DMS114 treated with DMSO at 0.1 percent for 48 hours (cell line): ENCODE results near the gene IWS1.

Experiments used
- DNase-seq: peaks from one replicate; lab custom pipeline; 2025; ENCODE audit not compliant: unreplicated experiment; lab: John Stamatoyannopoulos, UW

Gene IWS1

GRCh38 chr2:127504552-127505430, 21.5 kb downstream of the IWS1 start:
- no peak for DNase-seq

- no peak for DNase-seq
Measured at GRCh38 chr2:127503491-127503890, 22.8 kb downstream of the IWS1 start.

DNA sequence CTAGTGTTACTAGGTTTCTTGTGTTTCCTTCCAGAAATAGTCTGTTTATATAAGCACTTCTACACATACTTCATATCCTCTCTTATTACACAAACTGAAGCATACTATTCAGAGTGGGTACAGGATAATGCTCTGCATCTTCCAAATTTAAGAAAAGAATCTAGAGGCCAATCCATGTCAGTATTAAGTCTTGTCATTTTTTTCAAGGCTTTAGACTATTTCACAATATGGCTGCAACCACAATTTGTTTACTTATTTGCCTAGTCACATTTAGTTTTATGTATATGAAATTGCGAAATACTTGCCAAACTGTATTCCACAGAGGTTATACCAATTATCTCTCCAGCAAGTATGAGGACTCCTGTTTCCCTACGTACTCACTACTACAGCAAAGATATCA, 27.9 kb downstream of the IWS1 start:
- DNase-seq = no peak

DNA sequence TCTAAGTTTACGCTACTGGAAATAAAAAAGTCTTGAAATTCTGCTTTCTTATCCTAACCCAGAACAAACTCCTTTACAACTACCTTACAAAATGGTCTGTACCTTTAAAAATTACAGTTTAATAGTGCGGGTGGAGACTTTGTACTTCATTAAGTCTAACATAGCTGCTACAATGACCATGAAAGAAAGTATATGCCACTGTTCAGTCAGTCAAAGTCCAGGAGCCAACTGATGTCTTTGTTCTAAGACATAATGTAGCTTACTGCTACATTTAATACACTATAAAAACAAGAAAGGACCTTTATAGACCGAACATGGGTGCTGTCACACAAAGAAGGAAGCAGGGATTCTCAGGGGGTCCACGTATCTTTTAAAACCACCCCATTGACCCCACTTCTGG, 36.0 kb downstream of the IWS1 start:
- DNase-seq = no peak

DNA sequence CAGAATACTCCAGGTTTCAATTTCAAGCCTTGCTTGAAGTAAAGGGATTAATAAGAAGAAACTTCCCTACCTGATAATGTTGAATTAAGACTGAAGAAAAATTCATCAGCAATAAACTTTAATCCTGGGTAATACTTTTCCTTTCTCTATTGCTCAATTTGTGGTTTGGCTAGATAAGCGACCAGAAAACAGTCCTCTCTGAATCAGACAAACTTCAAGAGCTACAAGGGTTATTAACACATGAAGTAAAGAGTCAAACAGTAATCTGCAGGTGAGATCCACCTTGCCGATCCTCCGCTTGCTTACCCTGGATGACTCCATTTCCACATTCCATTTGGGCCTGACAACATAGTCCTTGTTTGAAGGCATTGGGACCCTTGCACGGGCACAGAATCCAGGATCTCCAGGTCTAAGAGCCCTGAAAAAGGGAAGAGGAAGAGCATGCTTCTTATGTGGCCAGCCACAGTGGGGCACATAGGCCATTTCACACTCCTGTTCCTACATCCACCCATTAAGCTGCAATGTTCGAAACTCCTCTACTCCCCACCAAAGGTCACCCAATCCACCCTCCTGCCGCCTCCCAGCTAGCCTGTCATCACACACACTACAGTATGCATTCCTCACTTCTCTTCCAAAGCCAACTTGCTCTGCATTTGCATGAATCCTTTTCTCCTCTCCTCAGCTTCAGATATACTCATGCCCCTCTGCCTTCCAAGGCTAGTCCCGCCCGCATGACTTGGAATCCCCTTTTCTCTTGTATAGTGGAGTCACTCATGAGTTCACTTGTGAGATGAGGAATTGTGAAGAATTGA, 39.8 kb downstream of the IWS1 start:
- no peak for DNase-seq

- no peak for DNase-seq
Measured at GRCh38 chr2:127485694-127486071, 40.6 kb downstream of the IWS1 start.

- DNase-seq = no peak
Measured at GRCh38 chr2:127485051-127485693, 41.1 kb downstream of the IWS1 start.

- DNase-seq = no peak
Measured at GRCh38 chr2:127482031-127482430, 44.3 kb downstream of the IWS1 start.

GRCh38 chr2:127479866-127480743, 46.2 kb downstream of the IWS1 start:
- no peak for DNase-seq

DNA sequence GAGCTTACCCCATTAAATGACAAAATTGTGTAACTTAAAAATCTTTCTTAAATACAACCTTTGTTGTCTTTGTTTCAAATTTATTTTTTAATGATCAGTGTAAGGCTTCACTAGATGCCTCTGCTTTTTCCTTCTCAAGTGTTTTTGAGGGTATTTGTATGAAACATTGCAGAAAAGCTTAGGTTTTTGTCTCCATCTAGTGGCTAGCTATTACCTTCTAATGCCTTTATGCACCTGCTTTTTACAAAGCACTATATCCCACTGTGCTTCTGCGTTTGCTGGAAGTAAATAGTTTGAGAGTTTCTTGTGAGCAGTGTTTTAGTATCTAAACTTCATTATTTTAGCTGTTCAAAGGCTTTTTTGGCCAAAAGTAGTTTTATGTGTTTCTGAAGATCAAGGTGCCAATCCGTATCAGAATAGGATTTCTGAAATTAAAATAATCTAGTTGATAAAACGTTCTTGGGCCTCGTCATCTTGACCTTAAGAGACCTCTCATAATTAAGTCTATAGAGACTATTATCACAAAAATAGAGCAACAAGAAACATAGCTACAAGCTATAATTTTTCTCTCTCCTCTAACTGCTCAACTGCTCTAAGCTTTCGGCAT, 47.0 kb downstream of the IWS1 start:
- peak; percentile 62 for DNase-seq

DNA sequence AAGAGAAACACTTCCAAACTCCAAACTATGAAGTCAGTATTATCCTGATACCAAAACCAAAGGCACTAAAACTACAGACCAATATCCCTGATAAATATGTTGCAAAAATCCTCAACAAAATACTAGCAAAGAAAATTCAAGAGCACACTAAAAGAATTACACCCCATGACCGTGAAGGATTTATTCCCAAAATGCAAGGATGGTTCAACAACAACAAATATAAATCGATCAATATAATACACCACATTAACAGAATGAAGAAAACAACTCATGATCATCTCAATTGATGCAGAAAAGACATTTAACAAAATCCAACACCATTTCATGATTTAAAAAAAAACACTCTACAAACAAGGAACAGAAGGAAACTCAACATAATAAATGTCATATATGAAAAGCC, 50.5 kb downstream of the IWS1 start:
- no peak for DNase-seq

- no peak for DNase-seq
Measured at GRCh38 chr2:127472268-127472667, 54.0 kb downstream of the IWS1 start.

- DNase-seq = no peak
Measured at GRCh38 chr2:127471286-127471988, 54.9 kb downstream of the IWS1 start.

DNA sequence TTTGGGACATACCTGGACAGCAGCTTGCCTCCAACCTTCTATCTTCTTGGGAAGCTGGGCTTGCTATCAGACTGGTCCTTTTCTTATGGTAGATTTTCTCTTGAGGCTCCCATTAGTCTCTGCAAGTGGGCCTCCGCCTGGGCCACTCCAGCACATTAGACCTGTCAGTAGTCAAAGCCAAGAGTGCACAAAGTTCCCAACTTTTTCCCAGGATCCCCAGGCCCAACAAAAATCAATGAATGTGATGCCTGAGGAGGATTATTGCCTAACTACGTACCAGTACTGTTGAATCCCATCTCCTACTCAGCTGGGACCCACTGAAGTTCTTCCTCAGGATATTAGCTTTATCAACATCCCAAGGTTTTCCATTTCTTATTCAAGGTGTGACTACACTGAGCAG, 56.3 kb downstream of the IWS1 start:
- no peak for DNase-seq

DNA sequence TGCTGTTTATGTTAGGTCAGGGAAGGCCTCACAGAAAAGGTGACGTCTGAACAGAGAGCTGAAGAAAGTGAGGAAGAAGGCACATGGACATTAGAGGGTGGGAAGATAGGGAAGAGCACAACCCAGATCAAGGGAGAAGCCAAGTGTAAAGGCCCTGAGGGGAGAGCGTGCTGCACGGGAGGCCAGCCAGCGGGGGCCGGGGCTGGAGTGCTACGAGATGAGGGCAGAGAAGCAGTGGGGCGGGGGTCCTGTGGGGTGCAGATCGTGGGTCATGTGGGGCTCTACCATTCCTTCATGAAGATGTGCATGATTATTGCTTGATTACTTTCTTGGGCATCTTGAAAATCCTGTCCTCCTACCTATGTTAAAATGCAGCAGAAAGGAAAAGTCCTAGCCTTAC, 57.2 kb downstream of the IWS1 start:
- DNase-seq = no peak

DNA sequence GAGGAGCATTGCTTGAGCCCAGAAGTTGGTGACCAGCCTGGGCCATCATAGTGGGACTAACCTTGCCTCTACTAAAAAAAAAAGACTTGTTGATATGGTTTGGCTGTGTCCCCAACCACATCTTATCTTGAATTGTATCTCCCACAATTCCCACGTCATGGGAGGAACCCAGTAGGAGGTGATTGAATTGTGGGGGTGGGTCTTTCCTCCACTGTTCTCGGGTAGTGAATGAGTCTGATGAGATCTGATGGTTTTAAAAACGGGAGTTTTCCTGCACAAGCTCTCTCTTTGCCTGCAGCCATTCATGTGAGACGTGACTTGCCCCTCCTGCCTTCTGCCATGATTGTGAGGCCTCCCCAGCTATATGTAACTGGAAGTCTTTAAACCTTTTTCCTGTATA, 61.0 kb downstream of the IWS1 start:
- DNase-seq = no peak

DNA sequence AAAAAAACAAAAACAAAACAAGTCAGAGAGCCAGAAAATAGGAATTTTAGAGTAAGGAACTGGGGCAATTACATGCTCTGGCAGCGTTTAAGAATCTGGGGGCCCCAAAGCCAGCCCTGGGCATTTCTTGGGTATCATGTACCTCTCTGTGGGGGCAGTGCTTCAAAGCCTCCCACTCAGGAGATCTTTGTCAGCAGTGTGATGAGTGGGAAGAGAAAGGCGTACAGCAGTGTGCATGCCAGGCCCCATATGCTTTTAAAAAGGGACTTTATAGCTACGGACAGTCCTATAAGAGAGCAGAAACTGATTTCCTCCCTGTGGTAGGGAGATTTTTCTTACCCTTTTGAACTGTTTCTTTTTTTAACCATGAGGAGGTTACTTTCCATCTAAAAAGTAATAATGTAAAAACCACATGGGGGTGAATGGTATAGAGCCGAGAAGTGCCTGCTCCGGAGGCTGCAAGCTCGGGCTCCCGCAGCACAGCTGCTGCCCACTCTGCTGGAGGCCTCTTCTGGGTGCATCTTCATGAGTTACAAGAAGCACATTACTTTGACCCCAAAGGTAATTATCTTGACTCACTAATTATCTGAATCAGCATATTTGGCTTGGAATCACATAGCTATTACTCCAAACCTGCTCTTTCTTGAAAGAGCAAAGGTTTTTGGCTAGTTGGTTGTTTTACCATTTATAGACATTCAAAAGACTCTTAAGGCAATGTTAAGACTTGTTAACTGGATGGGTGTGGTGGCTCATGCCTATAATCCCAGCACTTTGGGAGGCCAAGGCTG, 61.6 kb downstream of the IWS1 start:
- no peak for DNase-seq

- no peak for DNase-seq
Measured at GRCh38 chr2:127463155-127463991, 62.9 kb downstream of the IWS1 start.
